ENCODE measurements around the gene SSR2.

The SSR2 gene

GRCh38 chr1:155970531-155971167, 50.1 kb downstream of the SSR2 start:
- DNase-seq: peak; percentile 91 to 92

- no peak for DNase-seq
Observed at GRCh38 chr1:155969377-155969791, 51.4 kb downstream of the SSR2 start.

- no peak for DNase-seq
Observed at GRCh38 chr1:155968670-155969069, 52.1 kb downstream of the SSR2 start.

- DNase-seq: no peak
Observed at GRCh38 chr1:155968051-155968400, 52.7 kb downstream of the SSR2 start.

GRCh38 chr1:155967341-155968050, 53.3 kb downstream of the SSR2 start:
- no peak for DNase-seq

- DNase-seq: no peak
Observed at GRCh38 chr1:155966750-155967149, 54.0 kb downstream of the SSR2 start.

- no peak for DNase-seq
Observed at GRCh38 chr1:155966135-155966534, 54.6 kb downstream of the SSR2 start.

GRCh38 chr1:155964193-155964592, 56.6 kb downstream of the SSR2 start:
- no peak for DNase-seq

- DNase-seq: no peak
Observed at GRCh38 chr1:155962599-155963211, 58.0 kb downstream of the SSR2 start.

- no peak for DNase-seq
Observed at GRCh38 chr1:155961937-155962336, 58.8 kb downstream of the SSR2 start.

GRCh38 chr1:155960081-155960745, 60.5 kb downstream of the SSR2 start:
- no peak for DNase-seq

Measured in AML-193 (cell line).